Duodenal mucosa (tissue), 2 donors: ENCODE measurements around the gene TAP2.

Experiments used
- H3K27ac ChIP-seq: one replicate; pipeline ENCODE4 v1.7.0; 2013; ENCODE audit warnings: low read depth, low read length
- H3K27me3 ChIP-seq, 2 donors: one replicate each; pipeline ENCODE4 v1.7.0; 2013; ENCODE audit warnings: low read length in 2 of 2, control low read depth in 1 of 2; ENCODE audit not compliant: insufficient read depth in 2 of 2, control insufficient read depth in 1 of 2
- H3K36me3 ChIP-seq, 2 donors: one replicate each; pipeline ENCODE4 v1.7.0; 2013; ENCODE audit warnings: low read length in 2 of 2, control low read depth in 1 of 2; ENCODE audit not compliant: insufficient read depth in 2 of 2, control insufficient read depth in 1 of 2
- H3K4me1 ChIP-seq, 2 donors: one replicate each; pipeline ENCODE4 v1.7.0; 2013; ENCODE audit warnings: low read length in 2 of 2, control low read depth in 1 of 2; ENCODE audit not compliant: insufficient read depth in 2 of 2, control insufficient read depth in 1 of 2
- H3K4me3 ChIP-seq, 2 donors: one replicate each; pipeline ENCODE4 v1.7.0; 2013; ENCODE audit warnings: low read length in 2 of 2, low read depth in 1 of 2
- H3K9ac ChIP-seq, 2 donors: one replicate each; pipeline ENCODE4 v1.7.0; 2013; ENCODE audit warnings: low read length in 2 of 2, low read depth in 1 of 2
- H3K9me3 ChIP-seq, 2 donors: one replicate each; pipeline ENCODE4 v1.7.0; 2013; ENCODE audit warnings: low read length in 2 of 2, control low read depth in 1 of 2; ENCODE audit not compliant: control insufficient read depth in 1 of 2

TAP2 gene

GRCh38 chr6:32854376-32855178, 16.0 kb upstream of the TAP2 start:
- H3K36me3 ChIP-seq, result peaks cover 44 to 46% of the 10 kb centered on the region in 2 donors
- peak overlapping the region; percentile 100 for H3K27ac ChIP-seq
- H3K27me3 ChIP-seq, result no peaks in the 10 kb centered on the region
- H3K9me3 ChIP-seq, result no peaks in the 10 kb centered on the region
- H3K4me1 ChIP-seq, result peaks cover 40 to 41% of the 10 kb centered on the region in 2 donors
- peak overlapping the region; percentile 97 to 100 for H3K9ac ChIP-seq
- H3K4me3 ChIP-seq, result peak overlapping the region; percentile 94 to 97

DNA sequence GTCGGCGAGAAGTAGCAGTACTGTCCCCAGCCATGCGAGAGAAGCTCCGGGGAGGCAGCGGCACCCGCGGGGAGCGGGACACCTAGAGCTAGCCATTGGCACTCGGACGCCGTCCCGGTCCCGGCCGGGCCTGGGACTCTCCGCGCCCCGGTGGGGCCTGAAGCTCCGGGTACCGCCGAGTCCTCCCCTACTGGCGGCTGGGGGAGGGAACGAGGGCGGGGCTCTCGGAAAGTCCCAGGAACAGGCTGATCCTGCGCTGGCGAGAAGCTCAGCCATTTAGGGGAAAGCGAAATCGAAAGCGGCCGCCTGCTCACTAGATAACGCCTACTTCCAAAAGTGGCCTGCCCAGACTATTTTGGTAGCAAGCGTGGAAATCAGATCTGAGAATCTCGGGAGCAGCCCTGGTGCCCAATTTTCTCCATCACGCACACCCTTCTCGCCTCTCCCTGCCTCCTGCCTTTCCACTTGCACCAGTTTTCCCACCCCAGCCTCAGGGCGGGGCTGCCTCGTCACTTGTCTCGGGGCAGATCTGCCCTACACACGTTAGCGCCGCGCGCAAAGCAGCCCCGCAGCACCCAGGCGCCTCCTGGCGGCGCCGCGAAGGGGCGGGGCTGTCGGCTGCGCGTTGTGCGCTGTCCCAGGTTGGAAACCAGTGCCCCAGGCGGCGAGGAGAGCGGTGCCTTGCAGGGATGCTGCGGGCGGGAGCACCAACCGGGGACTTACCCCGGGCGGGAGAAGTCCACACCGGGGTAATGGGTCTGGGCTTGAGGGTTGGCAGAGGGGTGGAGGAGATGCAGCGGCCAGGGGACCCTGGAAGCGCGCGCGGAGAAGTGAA, 15.2 kb upstream of the TAP2 start, which contains the start of the genes PSMB9 and TAP1:
PSMB9 (plus strand) TSS at position 652 of the 835 bp plus-strand sequence; CDS start at position 690, 38 bp downstream.
TAP1 (minus strand) TSS at position 164 of the 835 bp plus-strand sequence; CDS start at position 96, 68 bp downstream.
- H3K36me3 ChIP-seq, result peaks cover 42 to 43% of the 10 kb centered on the region in 2 donors
- peak within 1 kb of the TSS; percentile 94 to 97 for H3K4me3 ChIP-seq
- no peaks in the 10 kb centered on the region for H3K9me3 ChIP-seq
- H3K9ac ChIP-seq, result peak within 1 kb of the TSS; percentile 97 to 100
- no peaks in the 10 kb centered on the region for H3K27me3 ChIP-seq
- peak within 1 kb of the TSS; percentile 100 for H3K27ac ChIP-seq
- H3K4me1 ChIP-seq, result peaks cover 41 to 43% of the 10 kb centered on the region in 2 donors

- Histone ChIP-seq H3K27me3 (no peaks in the 10 kb centered on the region), H3K36me3 (peaks cover 43 to 44% of the 10 kb centered on the region in 2 donors), H3K9me3 (no peaks in the 10 kb centered on the region), H3K27ac (peak overlapping the region; percentile 100), H3K4me3 (peak overlapping the region; percentile 94 to 97), H3K4me1 (peaks cover 41 to 51% of the 10 kb centered on the region in 2 donors), H3K9ac (peak overlapping the region; percentile 97 to 100)
Observed at GRCh38 chr6:32852844-32853540, 14.5 kb upstream of the TAP2 start.

GRCh38 chr6:32852018-32852843, 13.7 kb upstream of the TAP2 start:
- H3K36me3 ChIP-seq, result peaks cover 43 to 44% of the 10 kb centered on the region in 2 donors
- H3K27me3 ChIP-seq, result no peaks in the 10 kb centered on the region
- H3K9me3 ChIP-seq, result no peaks in the 10 kb centered on the region
- H3K4me3 ChIP-seq, result peak overlapping the region; percentile 94 to 97
- H3K27ac ChIP-seq, result peak overlapping the region; percentile 100
- H3K9ac ChIP-seq, result peak overlapping the region; percentile 97 to 100
- H3K4me1 ChIP-seq, result peaks cover 40 to 53% of the 10 kb centered on the region in 2 donors

GRCh38 chr6:32851025-32851424, 12.5 kb upstream of the TAP2 start:
- H3K4me3 ChIP-seq, result peak overlapping the region in 1 of 2 donors; percentile 94
- peaks cover 42 to 54% of the 10 kb centered on the region in 2 donors for H3K4me1 ChIP-seq
- peak overlapping the region in 1 of 2 donors; percentile 20 for H3K9ac ChIP-seq
- no peaks in the 10 kb centered on the region for H3K9me3 ChIP-seq
- H3K27me3 ChIP-seq, result no peaks in the 10 kb centered on the region
- no peak overlapping the region for H3K27ac ChIP-seq
- H3K36me3 ChIP-seq, result peaks cover 46 to 53% of the 10 kb centered on the region in 2 donors

DNA sequence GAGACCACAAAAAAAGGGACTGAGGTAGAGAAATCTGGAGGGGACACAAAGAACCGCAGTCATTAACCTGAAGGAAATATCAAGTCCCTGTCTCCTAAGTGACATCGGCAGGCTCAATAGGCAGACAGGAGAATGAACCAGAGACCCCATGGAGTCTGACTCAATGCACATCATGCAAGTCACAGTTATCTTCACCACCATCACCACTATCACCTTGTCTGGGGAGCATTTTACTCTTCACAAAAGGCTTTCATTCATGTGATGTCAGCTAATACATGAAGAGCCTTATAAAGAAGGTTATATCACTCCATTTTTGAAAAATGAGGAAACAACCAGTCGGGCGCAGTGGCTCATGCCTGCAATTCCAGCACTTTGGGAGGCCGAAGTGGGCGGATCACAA, 10.6 kb upstream of the TAP2 start:
- H3K27ac ChIP-seq, result no peak overlapping the region

GRCh38 chr6:32847795-32848194, 9.3 kb upstream of the TAP2 start:
- Histone ChIP-seq H3K4me3 (no peak overlapping the region), H3K27ac (no peak overlapping the region), H3K27me3 (no peaks in the 10 kb centered on the region), H3K36me3 (peaks cover 56 to 62% of the 10 kb centered on the region in 2 donors), H3K4me1 (peaks cover 41 to 59% of the 10 kb centered on the region in 2 donors), H3K9me3 (no peaks in the 10 kb centered on the region), H3K9ac (no peak overlapping the region)

More for the DNA sequence above, 10.6 kb upstream of the TAP2 start:
- no peak overlapping the region for H3K4me3 ChIP-seq
- peaks cover 56 to 62% of the 10 kb centered on the region in 2 donors for H3K36me3 ChIP-seq
- no peaks in the 10 kb centered on the region for H3K27me3 ChIP-seq
- peak overlapping the region in 1 of 2 donors; percentile 20 for H3K9ac ChIP-seq
- H3K9me3 ChIP-seq, result no peaks in the 10 kb centered on the region
- peaks cover 38 to 54% of the 10 kb centered on the region in 2 donors for H3K4me1 ChIP-seq

DNA sequence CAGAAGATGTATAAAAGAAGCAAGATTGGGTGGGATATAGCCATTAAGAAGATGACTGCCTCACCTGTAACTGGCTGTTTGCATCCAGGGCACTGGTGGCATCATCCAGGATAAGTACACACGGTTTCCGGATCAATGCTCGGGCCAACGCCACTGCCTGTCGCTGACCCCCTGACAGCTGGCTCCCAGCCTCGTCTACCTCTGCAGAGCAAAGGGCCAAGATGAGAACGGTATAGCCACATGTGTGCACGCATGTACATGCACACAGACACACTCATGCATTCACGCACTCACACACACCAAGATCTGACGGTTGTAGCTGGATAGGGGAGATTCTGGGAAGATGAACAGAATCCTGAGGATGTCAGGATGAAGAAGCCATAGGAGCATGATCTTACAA, 8.5 kb upstream of the TAP2 start:
- Histone ChIP-seq H3K36me3 (peaks cover 63 to 69% of the 10 kb centered on the region in 2 donors), H3K9me3 (no peaks in the 10 kb centered on the region), H3K4me3 (no peak overlapping the region), H3K4me1 (peaks cover 43 to 63% of the 10 kb centered on the region in 2 donors), H3K27me3 (no peaks in the 10 kb centered on the region), H3K27ac (no peak overlapping the region), H3K9ac (no peak overlapping the region)

- no peaks in the 10 kb centered on the region for H3K9me3 ChIP-seq
- peak overlapping the region; percentile 90 to 99 for H3K4me3 ChIP-seq
- H3K4me1 ChIP-seq, result peaks cover 33 to 55% of the 10 kb centered on the region in 2 donors
- peak overlapping the region; percentile 93 for H3K27ac ChIP-seq
- peak overlapping the region; percentile 89 to 97 for H3K9ac ChIP-seq
- no peaks in the 10 kb centered on the region for H3K27me3 ChIP-seq
- peaks cover 64 to 72% of the 10 kb centered on the region in 2 donors for H3K36me3 ChIP-seq
Observed at GRCh38 chr6:32845384-32845884, 6.9 kb upstream of the TAP2 start.
